H1 (cell line): ENCODE data around the gene KRT83. TPM values are rescaled to one million over a fixed set of nuclear protein-coding genes. Genes with fewer than 3 reads are reported as not detected.

ENCODE experiments used
- CBX8 ChIP-seq: fragments of 300-800, 300-1000 bp; sonication (generic); IDR thresholded peaks from 2 replicates; pipeline ENCODE4 v1.7.1; 2016; ENCODE audit warnings: low read depth, low read length, borderline replicate concordance
- polyA plus RNA-seq, 7 experiments: library from polyadenylated mRNA; depleted of rRNA in 3 of 7; stranded (reverse) in 5 of 7; unstranded in 2 of 7; fragments of >200 nt in 5 of 7; fragments of 200-250 nt in 2 of 7; gene quantifications; 1 replicate in 5 of 7; 2 replicates in 1 of 7; 4 replicates in 1 of 7; pipeline versions ENCODE4 v1.2.1 to v1.2.3, GENCODE V29; 2011 to 2013; ENCODE audit warnings: missing spikeins in 2 of 7, mixed read lengths in 2 of 7
- total RNA-seq: library from RNA; stranded (reverse); fragmentation: NEBNext Ultra II Directional; extraction: Animal tissue kit (Norgen Biotek cat#: 25700); gene quantifications from 2 replicates; pipeline ENCODE4 v1.2.1, GENCODE V29; 2021
- TF ChIP-seq, protein P1 (sequence below): fragments of 300-600 bp; sonication (generic); IDR thresholded peaks from 2 replicates; pipeline ENCODE4 v1.7.1; 2012; ENCODE audit warnings: low read length, moderate library complexity, mild to moderate bottlenecking, inconsistent platforms; ENCODE audit not compliant: insufficient replicate concordance

Gene KRT83
- total and polyA plus RNA-seq, 2 of the 8 experiments (the other 6 are each of a cell fraction or from before 2014, with no cell fraction given) = not detected

GRCh38 chr12:52349196-52349595 lies 28.0 kb upstream of the KRT83 start (continued):
- TF ChIP-seq, protein P1, sequence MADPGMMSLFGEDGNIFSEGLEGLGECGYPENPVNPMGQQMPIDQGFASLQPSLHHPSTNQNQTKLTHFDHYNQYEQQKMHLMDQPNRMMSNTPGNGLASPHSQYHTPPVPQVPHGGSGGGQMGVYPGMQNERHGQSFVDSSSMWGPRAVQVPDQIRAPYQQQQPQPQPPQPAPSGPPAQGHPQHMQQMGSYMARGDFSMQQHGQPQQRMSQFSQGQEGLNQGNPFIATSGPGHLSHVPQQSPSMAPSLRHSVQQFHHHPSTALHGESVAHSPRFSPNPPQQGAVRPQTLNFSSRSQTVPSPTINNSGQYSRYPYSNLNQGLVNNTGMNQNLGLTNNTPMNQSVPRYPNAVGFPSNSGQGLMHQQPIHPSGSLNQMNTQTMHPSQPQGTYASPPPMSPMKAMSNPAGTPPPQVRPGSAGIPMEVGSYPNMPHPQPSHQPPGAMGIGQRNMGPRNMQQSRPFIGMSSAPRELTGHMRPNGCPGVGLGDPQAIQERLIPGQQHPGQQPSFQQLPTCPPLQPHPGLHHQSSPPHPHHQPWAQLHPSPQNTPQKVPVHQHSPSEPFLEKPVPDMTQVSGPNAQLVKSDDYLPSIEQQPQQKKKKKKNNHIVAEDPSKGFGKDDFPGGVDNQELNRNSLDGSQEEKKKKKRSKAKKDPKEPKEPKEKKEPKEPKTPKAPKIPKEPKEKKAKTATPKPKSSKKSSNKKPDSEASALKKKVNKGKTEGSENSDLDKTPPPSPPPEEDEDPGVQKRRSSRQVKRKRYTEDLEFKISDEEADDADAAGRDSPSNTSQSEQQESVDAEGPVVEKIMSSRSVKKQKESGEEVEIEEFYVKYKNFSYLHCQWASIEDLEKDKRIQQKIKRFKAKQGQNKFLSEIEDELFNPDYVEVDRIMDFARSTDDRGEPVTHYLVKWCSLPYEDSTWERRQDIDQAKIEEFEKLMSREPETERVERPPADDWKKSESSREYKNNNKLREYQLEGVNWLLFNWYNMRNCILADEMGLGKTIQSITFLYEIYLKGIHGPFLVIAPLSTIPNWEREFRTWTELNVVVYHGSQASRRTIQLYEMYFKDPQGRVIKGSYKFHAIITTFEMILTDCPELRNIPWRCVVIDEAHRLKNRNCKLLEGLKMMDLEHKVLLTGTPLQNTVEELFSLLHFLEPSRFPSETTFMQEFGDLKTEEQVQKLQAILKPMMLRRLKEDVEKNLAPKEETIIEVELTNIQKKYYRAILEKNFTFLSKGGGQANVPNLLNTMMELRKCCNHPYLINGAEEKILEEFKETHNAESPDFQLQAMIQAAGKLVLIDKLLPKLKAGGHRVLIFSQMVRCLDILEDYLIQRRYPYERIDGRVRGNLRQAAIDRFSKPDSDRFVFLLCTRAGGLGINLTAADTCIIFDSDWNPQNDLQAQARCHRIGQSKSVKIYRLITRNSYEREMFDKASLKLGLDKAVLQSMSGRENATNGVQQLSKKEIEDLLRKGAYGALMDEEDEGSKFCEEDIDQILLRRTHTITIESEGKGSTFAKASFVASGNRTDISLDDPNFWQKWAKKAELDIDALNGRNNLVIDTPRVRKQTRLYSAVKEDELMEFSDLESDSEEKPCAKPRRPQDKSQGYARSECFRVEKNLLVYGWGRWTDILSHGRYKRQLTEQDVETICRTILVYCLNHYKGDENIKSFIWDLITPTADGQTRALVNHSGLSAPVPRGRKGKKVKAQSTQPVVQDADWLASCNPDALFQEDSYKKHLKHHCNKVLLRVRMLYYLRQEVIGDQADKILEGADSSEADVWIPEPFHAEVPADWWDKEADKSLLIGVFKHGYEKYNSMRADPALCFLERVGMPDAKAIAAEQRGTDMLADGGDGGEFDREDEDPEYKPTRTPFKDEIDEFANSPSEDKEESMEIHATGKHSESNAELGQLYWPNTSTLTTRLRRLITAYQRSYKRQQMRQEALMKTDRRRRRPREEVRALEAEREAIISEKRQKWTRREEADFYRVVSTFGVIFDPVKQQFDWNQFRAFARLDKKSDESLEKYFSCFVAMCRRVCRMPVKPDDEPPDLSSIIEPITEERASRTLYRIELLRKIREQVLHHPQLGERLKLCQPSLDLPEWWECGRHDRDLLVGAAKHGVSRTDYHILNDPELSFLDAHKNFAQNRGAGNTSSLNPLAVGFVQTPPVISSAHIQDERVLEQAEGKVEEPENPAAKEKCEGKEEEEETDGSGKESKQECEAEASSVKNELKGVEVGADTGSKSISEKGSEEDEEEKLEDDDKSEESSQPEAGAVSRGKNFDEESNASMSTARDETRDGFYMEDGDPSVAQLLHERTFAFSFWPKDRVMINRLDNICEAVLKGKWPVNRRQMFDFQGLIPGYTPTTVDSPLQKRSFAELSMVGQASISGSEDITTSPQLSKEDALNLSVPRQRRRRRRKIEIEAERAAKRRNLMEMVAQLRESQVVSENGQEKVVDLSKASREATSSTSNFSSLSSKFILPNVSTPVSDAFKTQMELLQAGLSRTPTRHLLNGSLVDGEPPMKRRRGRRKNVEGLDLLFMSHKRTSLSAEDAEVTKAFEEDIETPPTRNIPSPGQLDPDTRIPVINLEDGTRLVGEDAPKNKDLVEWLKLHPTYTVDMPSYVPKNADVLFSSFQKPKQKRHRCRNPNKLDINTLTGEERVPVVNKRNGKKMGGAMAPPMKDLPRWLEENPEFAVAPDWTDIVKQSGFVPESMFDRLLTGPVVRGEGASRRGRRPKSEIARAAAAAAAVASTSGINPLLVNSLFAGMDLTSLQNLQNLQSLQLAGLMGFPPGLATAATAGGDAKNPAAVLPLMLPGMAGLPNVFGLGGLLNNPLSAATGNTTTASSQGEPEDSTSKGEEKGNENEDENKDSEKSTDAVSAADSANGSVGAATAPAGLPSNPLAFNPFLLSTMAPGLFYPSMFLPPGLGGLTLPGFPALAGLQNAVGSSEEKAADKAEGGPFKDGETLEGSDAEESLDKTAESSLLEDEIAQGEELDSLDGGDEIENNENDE = no peak
- no peak for TF ChIP-seq CBX8
- TF ChIP-seq, all 59 proteins: peak for 0
